SU-DHL-6 (cell line): ENCODE data around the gene SLC7A4.

Experiments
- H2AFZ ChIP-seq: fragments of 200-600 bp; sonication (generic); 2 replicates; pipeline ENCODE4 v1.6.1; 2014; ENCODE audit warnings: low read depth, mild to moderate bottlenecking, moderate library complexity, mixed read lengths, antibody characterized with exemption, low read length; ENCODE audit not compliant: severe bottlenecking
- H3F3A ChIP-seq: fragments of 200-600 bp; shearing (Covaris generic); 2 replicates; pipeline ENCODE4 v1.6.0; 2016; ENCODE audit warnings: antibody characterized with exemption, mild to moderate bottlenecking; ENCODE audit not compliant: insufficient read depth
- H3K27ac ChIP-seq: fragments of 200-600 bp; sonication (generic); 2 replicates; pipeline ENCODE4 v1.5.1; 2016; ENCODE audit warnings: low read depth, mild to moderate bottlenecking, low read length, moderate library complexity, mixed read lengths
- H3K27me3 ChIP-seq: fragments of 200-600 bp; sonication (generic), shearing (Covaris generic); 2 replicates; pipeline ENCODE4 v1.6.0; 2014; ENCODE audit warnings: mild to moderate bottlenecking, low read length
- H3K36me3 ChIP-seq: fragments of 200-600 bp; sonication (generic); 2 replicates; pipeline ENCODE4 v1.6.1; 2014; ENCODE audit warnings: mild to moderate bottlenecking, low read length, mixed read lengths
- H3K4me2 ChIP-seq: fragments of 300-600, 200-600 bp; shearing (Covaris generic), sonication (generic); 2 replicates; pipeline ENCODE4 v1.6.0; 2014; ENCODE audit warnings: low read length, low read depth, mild to moderate bottlenecking; ENCODE audit not compliant: poor library complexity, severe bottlenecking
- H3K4me3 ChIP-seq: fragments of 200-600 bp; sonication (generic); 2 replicates; pipeline ENCODE4 v1.5.1; 2014; ENCODE audit warnings: antibody characterized with exemption, low read length, mild to moderate bottlenecking, mixed read lengths; ENCODE audit not compliant: insufficient read depth, poor library complexity, severe bottlenecking
- H3K79me2 ChIP-seq: fragments of 200-600 bp; sonication (generic); 2 replicates; pipeline ENCODE4 v1.6.1; 2014; ENCODE audit warnings: mild to moderate bottlenecking, low read length, moderate library complexity; ENCODE audit not compliant: insufficient read depth
- H3K9ac ChIP-seq: fragments of 200-600 bp; sonication (generic); 2 replicates; pipeline ENCODE4 v1.7.0; 2014; ENCODE audit warnings: mild to moderate bottlenecking, low read length
- H3K9me2 ChIP-seq: fragments of 200-600 bp; sonication (generic); replicated peaks from 2 replicates; pipeline ENCODE4 v1.6.1; 2014; ENCODE audit warnings: low read length; ENCODE audit not compliant: insufficient read depth
- H3K9me3 ChIP-seq: fragments of 200-600 bp; sonication (generic); 2 replicates; pipeline ENCODE4 v1.6.1; 2014; ENCODE audit warnings: low read length, mixed read lengths; ENCODE audit not compliant: insufficient read depth
- H4K20me1 ChIP-seq: fragments of 200-600 bp; sonication (generic); 2 replicates; pipeline ENCODE4 v1.6.1; 2014; ENCODE audit warnings: low read depth, mild to moderate bottlenecking, antibody characterized with exemption, low read length, moderate library complexity, mixed read lengths
- EZH2phosphoT487 ChIP-seq: fragments of 200-600 bp; sonication (generic), shearing (Covaris generic); conservative IDR thresholded peaks from 2 replicates; pipeline ENCODE4 v1.6.1; 2018; ENCODE audit warnings: mild to moderate bottlenecking, antibody characterized with exemption, low read length, moderate library complexity, mixed read lengths
- TF ChIP-seq, protein P1 (sequence below): fragments of 200-600 bp; sonication (generic); IDR thresholded peaks from one replicate; pipeline ENCODE4 v1.5.1; 2017; ENCODE audit warnings: antibody characterized with exemption, mild to moderate bottlenecking, low read length, moderate library complexity; ENCODE audit not compliant: insufficient read depth, poor library complexity, severe bottlenecking

SLC7A4 gene

DNA sequence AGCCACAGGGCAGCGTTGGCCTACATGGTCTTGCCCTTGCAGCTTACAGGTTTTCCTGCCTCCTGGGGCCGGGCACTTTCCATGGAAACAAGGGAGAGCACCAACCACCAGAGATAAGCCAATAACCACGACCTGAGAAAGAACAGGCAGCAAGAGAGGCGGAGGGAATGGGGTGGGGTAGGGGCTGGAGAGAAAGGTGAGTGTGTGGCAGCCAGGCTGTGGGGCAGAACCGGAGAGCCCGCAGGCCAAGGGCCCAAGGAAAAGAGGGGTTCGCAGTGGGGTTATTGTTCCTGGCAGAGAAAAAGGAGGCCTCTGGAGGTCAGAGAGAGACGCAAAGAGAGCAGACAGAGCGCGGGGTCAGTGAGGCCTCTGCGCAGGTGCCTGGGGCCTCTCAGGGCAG is 46.6 kb upstream of the SLC7A4 start:
- TF ChIP-seq, protein P1, sequence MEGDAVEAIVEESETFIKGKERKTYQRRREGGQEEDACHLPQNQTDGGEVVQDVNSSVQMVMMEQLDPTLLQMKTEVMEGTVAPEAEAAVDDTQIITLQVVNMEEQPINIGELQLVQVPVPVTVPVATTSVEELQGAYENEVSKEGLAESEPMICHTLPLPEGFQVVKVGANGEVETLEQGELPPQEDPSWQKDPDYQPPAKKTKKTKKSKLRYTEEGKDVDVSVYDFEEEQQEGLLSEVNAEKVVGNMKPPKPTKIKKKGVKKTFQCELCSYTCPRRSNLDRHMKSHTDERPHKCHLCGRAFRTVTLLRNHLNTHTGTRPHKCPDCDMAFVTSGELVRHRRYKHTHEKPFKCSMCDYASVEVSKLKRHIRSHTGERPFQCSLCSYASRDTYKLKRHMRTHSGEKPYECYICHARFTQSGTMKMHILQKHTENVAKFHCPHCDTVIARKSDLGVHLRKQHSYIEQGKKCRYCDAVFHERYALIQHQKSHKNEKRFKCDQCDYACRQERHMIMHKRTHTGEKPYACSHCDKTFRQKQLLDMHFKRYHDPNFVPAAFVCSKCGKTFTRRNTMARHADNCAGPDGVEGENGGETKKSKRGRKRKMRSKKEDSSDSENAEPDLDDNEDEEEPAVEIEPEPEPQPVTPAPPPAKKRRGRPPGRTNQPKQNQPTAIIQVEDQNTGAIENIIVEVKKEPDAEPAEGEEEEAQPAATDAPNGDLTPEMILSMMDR = no peak
- TF ChIP-seq EZH2phosphoT487 = no peak
- Histone ChIP-seq H3K36me3 (no peaks in the 10 kb centered on the region), H3K27ac (no peak overlapping the region), H3K4me3 (no peak overlapping the region), H3K79me2 (no peaks in the 10 kb centered on the region), H3K4me2 (no peak overlapping the region), H3K9me2 (no peaks in the 10 kb centered on the region), H3K9ac (no peak overlapping the region), H3F3A (no peaks in the 10 kb centered on the region), H4K20me1 (no peaks in the 10 kb centered on the region), H2AFZ (no peak overlapping the region), H3K9me3 (no peaks in the 10 kb centered on the region), H3K27me3 (no peaks in the 10 kb centered on the region)

DNA sequence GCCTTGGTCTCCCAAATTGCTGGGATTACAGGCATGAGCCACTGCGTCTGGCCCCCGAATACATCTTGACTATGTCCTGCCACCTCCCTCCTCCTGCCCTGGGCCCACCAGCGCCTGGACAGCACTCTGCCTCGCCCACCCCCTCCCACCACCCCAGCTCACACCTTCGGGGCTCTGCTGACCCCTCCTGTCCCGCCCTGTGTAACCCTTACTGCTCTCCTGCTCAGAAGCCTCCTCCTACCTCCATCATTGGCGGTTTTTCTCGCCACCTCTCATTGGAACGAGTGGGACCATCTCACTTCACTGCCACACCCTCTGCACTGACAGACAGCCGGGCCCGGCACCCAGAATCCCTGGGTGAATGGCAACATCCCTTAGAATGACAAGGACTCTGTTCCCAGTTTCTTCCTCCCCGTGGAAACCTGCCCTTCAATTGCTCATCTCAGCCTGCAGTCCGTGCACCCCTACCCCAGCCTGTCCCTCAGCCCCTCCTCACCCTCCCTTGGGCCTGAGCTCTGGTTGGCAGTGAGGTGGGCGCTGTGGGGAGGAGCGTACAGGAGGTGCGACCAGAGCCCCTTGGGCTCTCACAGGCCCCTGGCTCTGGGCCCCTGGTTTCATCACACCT is 45.6 kb upstream of the SLC7A4 start:
- no peaks in the 10 kb centered on the region for H3F3A ChIP-seq
- H3K27me3 ChIP-seq = no peaks in the 10 kb centered on the region
- no peak overlapping the region for H3K9ac ChIP-seq
- no peak overlapping the region for H3K27ac ChIP-seq
- H2AFZ ChIP-seq = no peak overlapping the region
- no peaks in the 10 kb centered on the region for H3K9me2 ChIP-seq
- no peak overlapping the region for H3K4me3 ChIP-seq
- H4K20me1 ChIP-seq = no peaks in the 10 kb centered on the region
- TF ChIP-seq, protein P1 = no peak
- no peak for TF ChIP-seq EZH2phosphoT487
- H3K79me2 ChIP-seq = no peaks in the 10 kb centered on the region
- no peaks in the 10 kb centered on the region for H3K36me3 ChIP-seq
- H3K4me2 ChIP-seq = no peak overlapping the region
- no peaks in the 10 kb centered on the region for H3K9me3 ChIP-seq

DNA sequence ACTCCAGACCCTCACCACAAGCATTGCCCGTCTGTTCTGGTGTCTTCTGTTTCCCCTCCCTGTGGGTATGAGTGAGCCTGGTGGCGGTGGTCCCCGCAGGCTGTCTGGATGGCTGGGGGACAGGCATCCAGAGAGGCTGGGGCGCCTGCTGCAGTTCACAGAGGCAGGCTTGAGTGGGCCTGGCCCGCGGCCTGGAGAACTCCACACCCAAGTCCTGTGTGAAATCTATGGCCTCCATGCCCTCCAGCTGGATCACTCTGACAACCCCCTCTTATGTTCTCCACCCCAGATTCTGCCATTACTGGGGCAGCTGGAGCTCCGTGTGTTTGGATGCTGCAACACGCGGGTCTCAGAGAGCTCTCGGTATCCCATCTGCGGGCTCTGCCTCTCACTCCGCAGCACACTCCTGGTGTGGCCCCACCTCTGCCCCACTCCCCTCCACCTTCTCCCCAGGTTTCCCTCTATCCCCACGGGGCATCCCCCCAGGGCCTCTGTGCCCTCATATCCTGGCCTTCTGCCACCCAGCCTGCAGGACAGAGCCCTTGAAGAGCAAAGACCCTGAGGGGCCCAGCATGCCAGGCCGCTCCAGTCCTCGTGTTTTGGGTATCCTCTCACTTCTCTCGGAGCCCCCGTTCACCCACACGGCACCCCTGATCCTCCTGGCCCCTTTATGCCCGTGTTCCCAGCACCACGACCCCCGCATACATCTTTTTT is 44.7 kb upstream of the SLC7A4 start:
- Histone ChIP-seq H4K20me1 (no peaks in the 10 kb centered on the region), H2AFZ (no peak overlapping the region), H3F3A (no peaks in the 10 kb centered on the region), H3K9me2 (no peaks in the 10 kb centered on the region), H3K9me3 (no peaks in the 10 kb centered on the region), H3K27ac (no peak overlapping the region), H3K36me3 (no peaks in the 10 kb centered on the region), H3K9ac (no peak overlapping the region), H3K4me2 (no peak overlapping the region), H3K4me3 (no peak overlapping the region), H3K79me2 (no peaks in the 10 kb centered on the region), H3K27me3 (no peaks in the 10 kb centered on the region)
- no peak for TF ChIP-seq EZH2phosphoT487
- TF ChIP-seq, protein P1 = no peak
